ENCODE data around the gene GBP2. TPM values are rescaled to one million over a fixed set of nuclear protein-coding genes. Genes with fewer than 3 reads are reported as not detected.

GBP2 gene
- polyA plus RNA-seq, 3 donors, result 46.1 to 83.9 (median 74.1) TPM

DNA sequence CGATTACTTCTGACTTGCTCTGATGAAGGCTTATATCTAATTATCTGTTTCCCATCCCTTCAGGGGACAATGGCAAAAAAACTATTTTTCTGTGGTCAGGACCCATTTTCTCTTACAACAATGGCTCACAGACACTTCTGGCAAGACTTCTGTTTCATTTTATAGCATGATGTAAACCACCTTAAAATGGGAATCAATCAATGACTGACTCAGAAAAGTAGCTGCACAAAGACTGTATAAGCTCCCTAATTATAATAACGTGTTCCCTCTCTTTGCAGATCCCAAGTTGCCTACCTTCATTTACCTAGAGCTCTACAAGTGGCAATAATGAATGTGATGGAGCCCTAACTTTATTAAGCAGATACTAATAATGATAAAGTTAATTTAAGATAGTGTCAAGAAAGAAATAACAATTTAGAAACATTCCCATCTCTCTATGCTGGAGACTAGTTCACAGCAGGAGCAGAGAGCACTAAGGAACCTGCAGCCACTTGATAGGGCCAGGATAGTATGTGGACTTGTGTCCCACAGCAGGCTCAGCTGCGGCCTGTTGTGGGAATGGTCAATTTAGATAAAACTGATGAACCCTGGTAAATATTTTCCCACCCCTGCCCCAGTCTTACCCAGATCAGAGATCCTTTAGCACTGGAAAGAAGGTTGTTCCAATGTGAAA is 538 bp downstream of the GBP2 start:
- peak overlapping the region; percentile 49 to 100 (median 98) for H3K4me3 ChIP-seq (replicated peaks in 1 of 3; ENCODE audit: low read depth in 2 of 3, low read length in 3 of 3)
- WGBS (ENCODE audit: insufficient coverage), result no CpG with 5 or more reads among the region's 3 CpGs
- peak overlapping the region; percentile 92 for H3K4me2 ChIP-seq (replicated peaks; ENCODE audit: extremely low read depth, low read length, poor library complexity, severe bottlenecking)
- H3K27me3 ChIP-seq (ENCODE audit: control insufficient read depth in 2 of 2, insufficient read depth in 2 of 2, low read length in 2 of 2), result no peaks in the 10 kb centered on the region
- intact Hi-C loops (cut with micrococcal nuclease), result no loop called here
- Mint-ChIP-seq H3K4me3 (peak overlapping the region; percentile 99 to 100), H3K27me3 (ENCODE audit: low read depth in 3 of 3) (peaks cover 0 to 1% (median 0%) of the 10 kb centered on the region in 3 donors), H3K27ac (peak overlapping the region; percentile 94 to 99 (median 99)), H3K4me1 (peaks cover 66% of the 10 kb centered on the region), H3K36me3 (peaks cover 7 to 32% of the 10 kb centered on the region in 2 donors), H3K9me3 (peaks cover 0 to 11% (median 3%) of the 10 kb centered on the region in 7 donors)
- H3K9ac ChIP-seq (ENCODE audit: insufficient read depth, low read length, poor library complexity, severe bottlenecking), result peak overlapping the region; percentile 80
- H3K36me3 ChIP-seq (replicated peaks in 1 of 2; ENCODE audit: control insufficient read depth in 1 of 2, insufficient read depth in 2 of 2, low read length in 2 of 2), result peaks cover 9 to 22% of the 10 kb centered on the region in 2 donors
- peak overlapping the region; percentile 38 to 97 for H3K27ac ChIP-seq (ENCODE audit: low read depth in 1 of 2, low read length in 2 of 2)
- H2AFZ ChIP-seq (ENCODE audit: insufficient read depth, low read depth, low read length, poor library complexity, severe bottlenecking), result peak overlapping the region; percentile 85
- no peaks in the 10 kb centered on the region for H4K20me1 ChIP-seq (ENCODE audit: insufficient read depth, low read length)
- H3K9me3 ChIP-seq (replicated peaks in 1 of 2; ENCODE audit: control insufficient read depth in 1 of 2, insufficient read depth in 1 of 2, low read length in 2 of 2), result no peaks in the 10 kb centered on the region
- DNase-seq, result peak in 1 of 3 donors; percentile 29
- peaks cover 25% of the 10 kb centered on the region for H3K79me2 ChIP-seq (ENCODE audit: insufficient read depth, low read length)
- H3K4me1 ChIP-seq (ENCODE audit: control insufficient read depth in 1 of 2, insufficient read depth in 2 of 2, low read length in 2 of 2), result peaks cover 48 to 69% of the 10 kb centered on the region in 2 donors
- TF ChIP-seq, protein P1, sequence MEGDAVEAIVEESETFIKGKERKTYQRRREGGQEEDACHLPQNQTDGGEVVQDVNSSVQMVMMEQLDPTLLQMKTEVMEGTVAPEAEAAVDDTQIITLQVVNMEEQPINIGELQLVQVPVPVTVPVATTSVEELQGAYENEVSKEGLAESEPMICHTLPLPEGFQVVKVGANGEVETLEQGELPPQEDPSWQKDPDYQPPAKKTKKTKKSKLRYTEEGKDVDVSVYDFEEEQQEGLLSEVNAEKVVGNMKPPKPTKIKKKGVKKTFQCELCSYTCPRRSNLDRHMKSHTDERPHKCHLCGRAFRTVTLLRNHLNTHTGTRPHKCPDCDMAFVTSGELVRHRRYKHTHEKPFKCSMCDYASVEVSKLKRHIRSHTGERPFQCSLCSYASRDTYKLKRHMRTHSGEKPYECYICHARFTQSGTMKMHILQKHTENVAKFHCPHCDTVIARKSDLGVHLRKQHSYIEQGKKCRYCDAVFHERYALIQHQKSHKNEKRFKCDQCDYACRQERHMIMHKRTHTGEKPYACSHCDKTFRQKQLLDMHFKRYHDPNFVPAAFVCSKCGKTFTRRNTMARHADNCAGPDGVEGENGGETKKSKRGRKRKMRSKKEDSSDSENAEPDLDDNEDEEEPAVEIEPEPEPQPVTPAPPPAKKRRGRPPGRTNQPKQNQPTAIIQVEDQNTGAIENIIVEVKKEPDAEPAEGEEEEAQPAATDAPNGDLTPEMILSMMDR (IDR thresholded peaks at IDR 0.05), result no peak

DNA sequence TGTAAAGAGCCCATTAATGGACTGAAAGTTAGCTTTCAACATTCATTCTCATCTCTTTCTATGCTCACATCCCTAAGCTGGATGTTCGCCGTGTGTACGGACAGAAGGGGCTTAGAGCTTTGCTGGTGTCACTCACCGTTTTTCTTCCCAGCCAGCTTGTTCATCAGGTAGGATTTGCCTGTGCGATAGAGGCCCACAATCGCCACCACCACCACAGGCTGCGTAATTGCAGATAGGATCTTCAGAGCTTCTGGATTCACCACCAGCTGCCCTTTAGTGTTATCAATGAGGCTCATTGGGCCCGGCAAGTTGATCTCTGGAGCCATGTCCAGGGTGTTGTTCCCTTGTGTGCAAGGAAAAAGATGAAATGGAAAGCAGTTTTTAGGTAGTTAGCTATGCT is 4.3 kb downstream of the GBP2 start:
- H3K9me3 Mint-ChIP-seq, result peaks cover 0 to 3% (median 0%) of the 10 kb centered on the region in 7 donors
- Histone ChIP-seq H2AFZ (ENCODE audit: insufficient read depth, low read depth, low read length, poor library complexity, severe bottlenecking) (no peak overlapping the region), H3K4me2 (replicated peaks; ENCODE audit: extremely low read depth, low read length, poor library complexity, severe bottlenecking) (no peak overlapping the region), H3K9me3 (replicated peaks in 1 of 2; ENCODE audit: control insufficient read depth in 1 of 2, insufficient read depth in 1 of 2, low read length in 2 of 2) (no peaks in the 10 kb centered on the region), H3K9ac (ENCODE audit: insufficient read depth, low read length, poor library complexity, severe bottlenecking) (no peak overlapping the region), H3K27ac (ENCODE audit: low read depth in 1 of 2, low read length in 2 of 2) (no peak overlapping the region), H3K4me1 (ENCODE audit: control insufficient read depth in 1 of 2, insufficient read depth in 2 of 2, low read length in 2 of 2) (peaks cover 22 to 35% of the 10 kb centered on the region in 2 donors), H3K27me3 (ENCODE audit: control insufficient read depth in 2 of 2, insufficient read depth in 2 of 2, low read length in 2 of 2) (no peaks in the 10 kb centered on the region), H3K36me3 (replicated peaks in 1 of 2; ENCODE audit: control insufficient read depth in 1 of 2, insufficient read depth in 2 of 2, low read length in 2 of 2) (peaks cover 46 to 59% of the 10 kb centered on the region in 2 donors), H4K20me1 (ENCODE audit: insufficient read depth, low read length) (peaks cover 11% of the 10 kb centered on the region), H3K4me3 (replicated peaks in 1 of 3; ENCODE audit: low read depth in 2 of 3, low read length in 3 of 3) (no peak overlapping the region), H3K79me2 (ENCODE audit: insufficient read depth, low read length) (peaks cover 25% of the 10 kb centered on the region)
- H3K27me3 Mint-ChIP-seq (ENCODE audit: low read depth in 3 of 3), result peaks cover 0 to 1% (median 0%) of the 10 kb centered on the region in 3 donors
- no peak for DNase-seq
- H3K4me3 Mint-ChIP-seq, result no peak overlapping the region
- H3K27ac Mint-ChIP-seq, result peak overlapping the region in 2 of 7 donors; percentile 4 to 20
- peaks cover 7 to 32% of the 10 kb centered on the region in 2 donors for H3K36me3 Mint-ChIP-seq
- intact Hi-C loops (cut with micrococcal nuclease), result no loop called here
- WGBS (ENCODE audit: insufficient coverage), result 100% methylated on average over 5 of the region's 8 CpGs
- H3K4me1 Mint-ChIP-seq, result peaks cover 36% of the 10 kb centered on the region
- TF ChIP-seq, protein P1 (IDR thresholded peaks at IDR 0.05), result no peak
